SK-N-SH (cell line): ENCODE results near the gene SV2B.

Experiments
- CHD2 ChIP-seq: fragments of 150-350 bp; IDR thresholded peaks from 2 replicates; pipeline ENCODE4 v1.6.1; 2018; ENCODE audit warnings: low read length; ENCODE audit not compliant: partially characterized antibody
- FOXJ3 ChIP-seq: sonication (generic); formaldehyde crosslinking; IDR thresholded peaks from 2 replicates; pipeline ENCODE4 v1.5.1; 2020; ENCODE audit warnings: mild to moderate bottlenecking, missing genetic modification reagents
- JUND ChIP-seq: IDR thresholded peaks from 2 replicates; pipeline ENCODE4 v1.4.0; 2012
- POLR2AphosphoS5 ChIP-seq: IDR thresholded peaks from 2 replicates; pipeline ENCODE4 v1.6.1; 2012; ENCODE audit warnings: low read depth, low read length
- RAD21 ChIP-seq: IDR thresholded peaks from 2 replicates; pipeline ENCODE4 v1.6.1; 2012; ENCODE audit warnings: mild to moderate bottlenecking, low read length
- SIN3A ChIP-seq: IDR thresholded peaks from 2 replicates; pipeline ENCODE4 v1.6.1; 2012; ENCODE audit warnings: low read depth, mild to moderate bottlenecking, low read length, moderate library complexity, borderline replicate concordance
- TAF1 ChIP-seq: IDR thresholded peaks from 2 replicates; pipeline ENCODE4 v1.6.1; 2012; ENCODE audit warnings: low read depth, mild to moderate bottlenecking, low read length, moderate library complexity, borderline replicate concordance
- YY1 ChIP-seq: IDR thresholded peaks from 2 replicates; pipeline ENCODE4 v1.4.0; 2012; ENCODE audit warnings: low read depth, mild to moderate bottlenecking
- TF ChIP-seq, protein P1 (sequence below): fragments of 200-600 bp; sonication (generic); IDR thresholded peaks from 2 replicates; pipeline ENCODE4 v1.6.1; 2017; ENCODE audit warnings: antibody characterized with exemption, mild to moderate bottlenecking, moderate library complexity
- TF ChIP-seq, protein P2 (sequence below): IDR thresholded peaks from 2 replicates; pipeline ENCODE4; 2012
- TF ChIP-seq, protein P3 (sequence below): fragments of 150-350 bp; IDR thresholded peaks from 2 replicates; pipeline ENCODE4 v1.6.1; 2017; ENCODE audit warnings: antibody characterized with exemption, low read length, low read depth, borderline replicate concordance
- TF ChIP-seq, protein P4 (sequence below): IDR thresholded peaks from 2 replicates; pipeline ENCODE4 v1.4.0; 2012; ENCODE audit warnings: low read depth, borderline replicate concordance
- TF ChIP-seq, protein P5 (sequence below): IDR thresholded peaks from 2 replicates; pipeline ENCODE4 v1.6.1; 2012; ENCODE audit warnings: mild to moderate bottlenecking, low read depth, low read length, moderate library complexity

DNA sequence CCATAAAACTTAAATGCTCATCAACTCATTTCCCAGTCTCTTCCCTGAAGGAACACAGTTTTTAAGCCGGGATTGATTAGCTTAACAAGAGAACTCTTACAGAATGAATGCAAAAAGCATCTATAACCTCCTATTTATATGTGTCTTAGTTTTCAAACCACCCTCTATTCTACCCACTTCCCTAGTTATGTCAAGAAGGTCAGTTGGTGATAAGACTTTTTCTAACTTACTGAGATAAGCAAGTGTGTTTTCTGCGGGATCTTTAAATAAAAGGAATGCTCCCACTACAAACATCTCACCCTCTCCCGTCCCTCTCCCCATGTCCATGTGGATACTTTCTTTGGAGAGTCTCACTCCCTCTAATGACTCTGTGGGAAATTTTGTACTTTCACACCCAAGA lies 218.5 kb downstream of the SV2B start:
- TF ChIP-seq, protein P1, sequence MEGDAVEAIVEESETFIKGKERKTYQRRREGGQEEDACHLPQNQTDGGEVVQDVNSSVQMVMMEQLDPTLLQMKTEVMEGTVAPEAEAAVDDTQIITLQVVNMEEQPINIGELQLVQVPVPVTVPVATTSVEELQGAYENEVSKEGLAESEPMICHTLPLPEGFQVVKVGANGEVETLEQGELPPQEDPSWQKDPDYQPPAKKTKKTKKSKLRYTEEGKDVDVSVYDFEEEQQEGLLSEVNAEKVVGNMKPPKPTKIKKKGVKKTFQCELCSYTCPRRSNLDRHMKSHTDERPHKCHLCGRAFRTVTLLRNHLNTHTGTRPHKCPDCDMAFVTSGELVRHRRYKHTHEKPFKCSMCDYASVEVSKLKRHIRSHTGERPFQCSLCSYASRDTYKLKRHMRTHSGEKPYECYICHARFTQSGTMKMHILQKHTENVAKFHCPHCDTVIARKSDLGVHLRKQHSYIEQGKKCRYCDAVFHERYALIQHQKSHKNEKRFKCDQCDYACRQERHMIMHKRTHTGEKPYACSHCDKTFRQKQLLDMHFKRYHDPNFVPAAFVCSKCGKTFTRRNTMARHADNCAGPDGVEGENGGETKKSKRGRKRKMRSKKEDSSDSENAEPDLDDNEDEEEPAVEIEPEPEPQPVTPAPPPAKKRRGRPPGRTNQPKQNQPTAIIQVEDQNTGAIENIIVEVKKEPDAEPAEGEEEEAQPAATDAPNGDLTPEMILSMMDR, result no peak
- TF ChIP-seq, protein P2, sequence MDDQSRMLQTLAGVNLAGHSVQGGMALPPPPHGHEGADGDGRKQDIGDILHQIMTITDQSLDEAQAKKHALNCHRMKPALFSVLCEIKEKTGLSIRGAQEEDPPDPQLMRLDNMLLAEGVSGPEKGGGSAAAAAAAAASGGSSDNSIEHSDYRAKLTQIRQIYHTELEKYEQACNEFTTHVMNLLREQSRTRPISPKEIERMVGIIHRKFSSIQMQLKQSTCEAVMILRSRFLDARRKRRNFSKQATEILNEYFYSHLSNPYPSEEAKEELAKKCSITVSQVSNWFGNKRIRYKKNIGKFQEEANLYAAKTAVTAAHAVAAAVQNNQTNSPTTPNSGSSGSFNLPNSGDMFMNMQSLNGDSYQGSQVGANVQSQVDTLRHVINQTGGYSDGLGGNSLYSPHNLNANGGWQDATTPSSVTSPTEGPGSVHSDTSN, result no peak
- TF ChIP-seq, protein P3, sequence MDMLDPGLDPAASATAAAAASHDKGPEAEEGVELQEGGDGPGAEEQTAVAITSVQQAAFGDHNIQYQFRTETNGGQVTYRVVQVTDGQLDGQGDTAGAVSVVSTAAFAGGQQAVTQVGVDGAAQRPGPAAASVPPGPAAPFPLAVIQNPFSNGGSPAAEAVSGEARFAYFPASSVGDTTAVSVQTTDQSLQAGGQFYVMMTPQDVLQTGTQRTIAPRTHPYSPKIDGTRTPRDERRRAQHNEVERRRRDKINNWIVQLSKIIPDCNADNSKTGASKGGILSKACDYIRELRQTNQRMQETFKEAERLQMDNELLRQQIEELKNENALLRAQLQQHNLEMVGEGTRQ, result no peak
- TF ChIP-seq TAF1 (no peak), JUND (no peak), POLR2AphosphoS5 (no peak), FOXJ3 (CRISPR knock-in tag) (no peak), RAD21 (no peak), SIN3A (no peak), CHD2 (no peak), YY1 (no peak)
- TF ChIP-seq, protein P4, sequence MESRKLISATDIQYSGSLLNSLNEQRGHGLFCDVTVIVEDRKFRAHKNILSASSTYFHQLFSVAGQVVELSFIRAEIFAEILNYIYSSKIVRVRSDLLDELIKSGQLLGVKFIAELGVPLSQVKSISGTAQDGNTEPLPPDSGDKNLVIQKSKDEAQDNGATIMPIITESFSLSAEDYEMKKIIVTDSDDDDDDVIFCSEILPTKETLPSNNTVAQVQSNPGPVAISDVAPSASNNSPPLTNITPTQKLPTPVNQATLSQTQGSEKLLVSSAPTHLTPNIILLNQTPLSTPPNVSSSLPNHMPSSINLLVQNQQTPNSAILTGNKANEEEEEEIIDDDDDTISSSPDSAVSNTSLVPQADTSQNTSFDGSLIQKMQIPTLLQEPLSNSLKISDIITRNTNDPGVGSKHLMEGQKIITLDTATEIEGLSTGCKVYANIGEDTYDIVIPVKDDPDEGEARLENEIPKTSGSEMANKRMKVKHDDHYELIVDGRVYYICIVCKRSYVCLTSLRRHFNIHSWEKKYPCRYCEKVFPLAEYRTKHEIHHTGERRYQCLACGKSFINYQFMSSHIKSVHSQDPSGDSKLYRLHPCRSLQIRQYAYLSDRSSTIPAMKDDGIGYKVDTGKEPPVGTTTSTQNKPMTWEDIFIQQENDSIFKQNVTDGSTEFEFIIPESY, result no peak
- TF ChIP-seq, protein P5, sequence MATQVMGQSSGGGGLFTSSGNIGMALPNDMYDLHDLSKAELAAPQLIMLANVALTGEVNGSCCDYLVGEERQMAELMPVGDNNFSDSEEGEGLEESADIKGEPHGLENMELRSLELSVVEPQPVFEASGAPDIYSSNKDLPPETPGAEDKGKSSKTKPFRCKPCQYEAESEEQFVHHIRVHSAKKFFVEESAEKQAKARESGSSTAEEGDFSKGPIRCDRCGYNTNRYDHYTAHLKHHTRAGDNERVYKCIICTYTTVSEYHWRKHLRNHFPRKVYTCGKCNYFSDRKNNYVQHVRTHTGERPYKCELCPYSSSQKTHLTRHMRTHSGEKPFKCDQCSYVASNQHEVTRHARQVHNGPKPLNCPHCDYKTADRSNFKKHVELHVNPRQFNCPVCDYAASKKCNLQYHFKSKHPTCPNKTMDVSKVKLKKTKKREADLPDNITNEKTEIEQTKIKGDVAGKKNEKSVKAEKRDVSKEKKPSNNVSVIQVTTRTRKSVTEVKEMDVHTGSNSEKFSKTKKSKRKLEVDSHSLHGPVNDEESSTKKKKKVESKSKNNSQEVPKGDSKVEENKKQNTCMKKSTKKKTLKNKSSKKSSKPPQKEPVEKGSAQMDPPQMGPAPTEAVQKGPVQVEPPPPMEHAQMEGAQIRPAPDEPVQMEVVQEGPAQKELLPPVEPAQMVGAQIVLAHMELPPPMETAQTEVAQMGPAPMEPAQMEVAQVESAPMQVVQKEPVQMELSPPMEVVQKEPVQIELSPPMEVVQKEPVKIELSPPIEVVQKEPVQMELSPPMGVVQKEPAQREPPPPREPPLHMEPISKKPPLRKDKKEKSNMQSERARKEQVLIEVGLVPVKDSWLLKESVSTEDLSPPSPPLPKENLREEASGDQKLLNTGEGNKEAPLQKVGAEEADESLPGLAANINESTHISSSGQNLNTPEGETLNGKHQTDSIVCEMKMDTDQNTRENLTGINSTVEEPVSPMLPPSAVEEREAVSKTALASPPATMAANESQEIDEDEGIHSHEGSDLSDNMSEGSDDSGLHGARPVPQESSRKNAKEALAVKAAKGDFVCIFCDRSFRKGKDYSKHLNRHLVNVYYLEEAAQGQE, result no peak
